Activated CD4-positive, alpha-beta T cell treated with anti-CD3 and anti-CD28 coated beads, Interleukin-2, Interleukin-6, amounts not matched to agents 100 ng/mL and 50 ng/mL, durations not matched to agents 16 hours and 8 hours (primary cell): ENCODE data around the gene PRKN.
"Not testable (repeated sequence)": the region's sequence is repeated elsewhere in the genome, so short reads cannot be mapped to it uniquely, and the experiment has no call there.

Experiments
- DNase-seq: peaks from one replicate; pipeline ENCODE4 v3.0.0-alpha.2; 2020

PRKN gene

GRCh38 chr6:161354276-161354840, 1373.2 kb downstream of the PRKN start:
- DNase-seq: no peak

- DNase-seq: no peak
These were observed 1374.4 kb downstream of the PRKN start for GRCh38 chr6:161353208-161353613.

GRCh38 chr6:161351858-161352257, 1375.7 kb downstream of the PRKN start:
- no peak for DNase-seq

GRCh38 chr6:161349886-161350285, 1377.7 kb downstream of the PRKN start:
- DNase-seq: no peak

GRCh38 chr6:161348628-161348994, 1379.0 kb downstream of the PRKN start:
- DNase-seq: no peak

GRCh38 chr6:161347988-161348627, 1379.5 kb downstream of the PRKN start:
- DNase-seq: no peak

- DNase-seq: no peak
These were observed 1380.4 kb downstream of the PRKN start for GRCh38 chr6:161347125-161347524.

- no peak for DNase-seq
These were observed 1380.8 kb downstream of the PRKN start for GRCh38 chr6:161346717-161347116.

- DNase-seq: no peak
These were observed 1382.9 kb downstream of the PRKN start for GRCh38 chr6:161344626-161345025.

GRCh38 chr6:161342039-161342438, 1385.5 kb downstream of the PRKN start:
- DNase-seq: no peak

GRCh38 chr6:161341638-161342037, 1385.9 kb downstream of the PRKN start:
- no peak for DNase-seq

- DNase-seq: no peak
These were observed 1389.6 kb downstream of the PRKN start for GRCh38 chr6:161338015-161338414.

GRCh38 chr6:161336479-161336878, 1391.1 kb downstream of the PRKN start:
- no peak for DNase-seq

- no peak for DNase-seq
These were observed 1394.2 kb downstream of the PRKN start for GRCh38 chr6:161333410-161333809.

- DNase-seq: not testable (repeated sequence)
These were observed 1396.0 kb downstream of the PRKN start for GRCh38 chr6:161331402-161332081.

GRCh38 chr6:161327360-161327953, 1400.1 kb downstream of the PRKN start:
- no peak for DNase-seq

GRCh38 chr6:161319231-161319630, 1408.3 kb downstream of the PRKN start:
- DNase-seq: no peak

- DNase-seq: no peak
These were observed 1409.1 kb downstream of the PRKN start for GRCh38 chr6:161318456-161318855.

- DNase-seq: no peak
These were observed 1411.0 kb downstream of the PRKN start for GRCh38 chr6:161316531-161316930.

GRCh38 chr6:161315246-161315917, 1412.2 kb downstream of the PRKN start:
- DNase-seq: not testable (repeated sequence)

- DNase-seq: not testable (repeated sequence)
These were observed 1412.9 kb downstream of the PRKN start for GRCh38 chr6:161314541-161315245.

- no peak for DNase-seq
These were observed 1413.5 kb downstream of the PRKN start for GRCh38 chr6:161313940-161314509.
